ENCODE results near the gene MNX1. TPM values are rescaled to one million over a fixed set of nuclear protein-coding genes. Genes with fewer than 3 reads are reported as not detected.

Gene MNX1
- total RNA-seq, 4 donors from 2014 or later, result not detected

DNA sequence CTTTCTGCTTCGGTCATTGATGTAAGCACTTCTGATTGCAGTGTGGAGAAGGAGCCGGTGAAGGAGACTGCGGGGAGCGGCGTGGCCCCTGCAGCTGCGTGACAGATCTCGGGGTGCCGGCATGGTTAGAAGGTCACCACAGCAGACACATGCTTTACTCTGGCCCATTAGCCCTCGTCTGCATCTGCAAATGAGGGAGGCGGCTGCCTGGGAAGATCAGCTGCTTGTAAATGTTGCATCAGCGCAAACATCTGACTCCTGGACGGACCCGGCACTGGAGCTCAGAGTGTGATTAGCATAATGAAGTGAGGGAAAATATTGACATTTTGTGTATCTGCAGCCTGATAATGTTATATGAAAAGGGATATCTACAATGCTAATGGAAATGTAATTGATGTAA lies 30.5 kb upstream of the MNX1 start:
- H3K27me3 ChIP-seq, result peaks cover 0 to 74% (median 3%) of the 10 kb centered on the region in 4 donors
- intact Hi-C loops (cut with DNase I), result no loop called here
- DNase-seq (ENCODE audit: extremely low spot score), result no peak
- H3K36me3 ChIP-seq, result no peaks in the 10 kb centered on the region
- 65% methylated on average over 12 of the region's 13 CpGs for WGBS
- H3K4me3 ChIP-seq, result no peak overlapping the region
- H3K4me1 ChIP-seq, result peaks cover 0 to 11% (median 6%) of the 10 kb centered on the region in 4 donors
- H3K9me3 ChIP-seq, result peaks cover 0 to 7% (median 2%) of the 10 kb centered on the region in 4 donors
- H3K27ac ChIP-seq (replicated peaks in 1 of 4), result no peak overlapping the region
- TF ChIP-seq POLR2AphosphoS5 (IDR thresholded peaks at IDR 0.05), result no peak
- no peak for TF ChIP-seq EP300 (IDR thresholded peaks at IDR 0.05)
- TF ChIP-seq POLR2A (IDR thresholded peaks at IDR 0.05; ENCODE audit: low read depth), result no peak
- TF ChIP-seq, protein P1, sequence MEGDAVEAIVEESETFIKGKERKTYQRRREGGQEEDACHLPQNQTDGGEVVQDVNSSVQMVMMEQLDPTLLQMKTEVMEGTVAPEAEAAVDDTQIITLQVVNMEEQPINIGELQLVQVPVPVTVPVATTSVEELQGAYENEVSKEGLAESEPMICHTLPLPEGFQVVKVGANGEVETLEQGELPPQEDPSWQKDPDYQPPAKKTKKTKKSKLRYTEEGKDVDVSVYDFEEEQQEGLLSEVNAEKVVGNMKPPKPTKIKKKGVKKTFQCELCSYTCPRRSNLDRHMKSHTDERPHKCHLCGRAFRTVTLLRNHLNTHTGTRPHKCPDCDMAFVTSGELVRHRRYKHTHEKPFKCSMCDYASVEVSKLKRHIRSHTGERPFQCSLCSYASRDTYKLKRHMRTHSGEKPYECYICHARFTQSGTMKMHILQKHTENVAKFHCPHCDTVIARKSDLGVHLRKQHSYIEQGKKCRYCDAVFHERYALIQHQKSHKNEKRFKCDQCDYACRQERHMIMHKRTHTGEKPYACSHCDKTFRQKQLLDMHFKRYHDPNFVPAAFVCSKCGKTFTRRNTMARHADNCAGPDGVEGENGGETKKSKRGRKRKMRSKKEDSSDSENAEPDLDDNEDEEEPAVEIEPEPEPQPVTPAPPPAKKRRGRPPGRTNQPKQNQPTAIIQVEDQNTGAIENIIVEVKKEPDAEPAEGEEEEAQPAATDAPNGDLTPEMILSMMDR (IDR thresholded peaks at IDR 0.05), result no peak

DNA sequence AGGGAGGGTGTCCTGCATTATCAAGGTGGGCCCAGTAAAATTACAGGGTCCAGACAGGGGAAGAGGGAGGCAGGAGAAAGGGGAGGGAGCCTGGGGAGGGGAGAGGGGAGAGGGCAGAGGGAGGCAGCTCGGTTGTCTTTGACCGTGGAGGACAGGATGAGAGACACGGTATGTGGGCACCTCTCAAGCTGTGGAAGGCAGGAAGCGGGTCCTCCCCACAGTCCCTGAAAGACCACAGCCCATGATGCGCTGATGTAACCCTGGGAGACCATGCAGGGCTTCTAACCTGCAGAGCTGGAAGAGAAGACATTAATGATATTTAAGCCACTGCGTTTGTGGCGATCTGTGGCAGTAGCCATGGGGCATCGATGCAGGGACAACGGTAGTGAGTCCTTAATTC lies 27.2 kb upstream of the MNX1 start:
- 78% methylated on average over 7 of the region's 9 CpGs for WGBS
- TF ChIP-seq POLR2AphosphoS5 (IDR thresholded peaks at IDR 0.05) (no peak), POLR2A (IDR thresholded peaks at IDR 0.05; ENCODE audit: low read depth) (no peak), EP300 (IDR thresholded peaks at IDR 0.05) (no peak)
- TF ChIP-seq, protein P1 (IDR thresholded peaks at IDR 0.05), result no peak

DNA sequence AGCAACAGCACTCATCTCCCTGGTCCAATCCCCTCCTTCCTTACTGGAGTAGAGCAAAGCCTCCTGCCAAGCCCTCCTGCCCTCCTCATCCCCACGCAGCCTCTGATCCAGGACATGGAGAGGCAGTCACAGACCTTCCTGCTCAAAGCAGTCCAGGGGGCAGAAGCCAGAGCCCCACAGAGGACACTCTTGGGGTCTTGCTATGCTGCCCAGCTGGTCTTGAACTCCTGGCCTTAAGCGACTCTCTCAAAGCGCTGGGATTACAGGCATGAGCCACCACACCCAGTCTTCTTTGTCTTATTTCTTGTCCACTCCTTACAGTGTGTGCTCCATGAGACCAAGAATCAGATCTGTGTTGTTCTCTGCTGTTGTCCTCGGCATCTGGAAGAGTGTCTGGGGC lies 26.6 kb upstream of the MNX1 start:
- WGBS, result 87% methylated on average over 4 of the region's 4 CpGs
- TF ChIP-seq POLR2A (IDR thresholded peaks at IDR 0.05; ENCODE audit: low read depth), result no peak
- TF ChIP-seq, protein P1 (IDR thresholded peaks at IDR 0.05), result no peak
- no peak for TF ChIP-seq EP300 (IDR thresholded peaks at IDR 0.05)
- no peak for TF ChIP-seq POLR2AphosphoS5 (IDR thresholded peaks at IDR 0.05)
- Histone ChIP-seq H3K9me3 (peaks cover 0 to 8% (median 4%) of the 10 kb centered on the region in 4 donors), H3K4me3 (no peak overlapping the region), H3K27ac (replicated peaks in 1 of 4) (no peak overlapping the region), H3K27me3 (peaks cover 0 to 77% (median 3%) of the 10 kb centered on the region in 4 donors), H3K36me3 (no peaks in the 10 kb centered on the region), H3K4me1 (no peaks in the 10 kb centered on the region)
- no peak for DNase-seq (ENCODE audit: extremely low spot score)
- intact Hi-C loops (cut with DNase I), result no loop called here

More for the DNA sequence above, 27.2 kb upstream of the MNX1 start:
- Histone ChIP-seq H3K4me3 (no peak overlapping the region), H3K36me3 (no peaks in the 10 kb centered on the region), H3K27me3 (peaks cover 0 to 74% (median 3%) of the 10 kb centered on the region in 4 donors), H3K9me3 (peaks cover 0 to 8% (median 4%) of the 10 kb centered on the region in 4 donors), H3K27ac (replicated peaks in 1 of 4) (no peak overlapping the region), H3K4me1 (no peaks in the 10 kb centered on the region)
- no peak for DNase-seq (ENCODE audit: extremely low spot score)
- intact Hi-C loops (cut with DNase I), result no loop called here

DNA sequence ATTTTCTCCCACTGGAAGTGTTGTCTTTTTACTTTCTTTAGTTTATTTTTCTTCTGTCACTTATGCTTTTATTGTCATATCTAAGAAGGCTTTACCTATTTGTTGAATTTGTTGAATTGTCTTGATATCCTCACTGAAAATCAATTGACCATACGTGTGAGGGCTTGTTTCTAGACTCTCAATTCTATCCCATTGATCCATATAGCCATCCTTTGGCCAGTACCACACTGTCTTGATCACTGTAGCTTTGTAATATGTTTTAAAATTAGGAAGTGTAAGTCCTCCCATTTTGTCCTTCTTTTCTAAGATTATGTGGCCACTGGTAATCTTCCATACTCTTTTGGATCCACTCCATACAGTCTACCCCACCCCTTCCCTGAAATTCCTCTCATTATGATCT lies 25.5 kb upstream of the MNX1 start:
- WGBS, result 45% methylated on average over 1 of the region's 1 CpG
- H3K36me3 ChIP-seq, result no peaks in the 10 kb centered on the region
- no peaks in the 10 kb centered on the region for H3K4me1 ChIP-seq
- intact Hi-C loops (cut with DNase I), result no loop called here
- TF ChIP-seq, protein P1 (IDR thresholded peaks at IDR 0.05), result no peak
- no peak for TF ChIP-seq POLR2AphosphoS5 (IDR thresholded peaks at IDR 0.05)
- TF ChIP-seq EP300 (IDR thresholded peaks at IDR 0.05), result no peak
- TF ChIP-seq POLR2A (IDR thresholded peaks at IDR 0.05; ENCODE audit: low read depth), result no peak
- no peak overlapping the region for H3K4me3 ChIP-seq
- no peak overlapping the region for H3K27ac ChIP-seq (replicated peaks in 1 of 4)
- H3K9me3 ChIP-seq, result peaks cover 0 to 8% (median 4%) of the 10 kb centered on the region in 4 donors
- H3K27me3 ChIP-seq, result peaks cover 0 to 78% (median 10%) of the 10 kb centered on the region in 4 donors
- DNase-seq (ENCODE audit: extremely low spot score), result no peak

DNA sequence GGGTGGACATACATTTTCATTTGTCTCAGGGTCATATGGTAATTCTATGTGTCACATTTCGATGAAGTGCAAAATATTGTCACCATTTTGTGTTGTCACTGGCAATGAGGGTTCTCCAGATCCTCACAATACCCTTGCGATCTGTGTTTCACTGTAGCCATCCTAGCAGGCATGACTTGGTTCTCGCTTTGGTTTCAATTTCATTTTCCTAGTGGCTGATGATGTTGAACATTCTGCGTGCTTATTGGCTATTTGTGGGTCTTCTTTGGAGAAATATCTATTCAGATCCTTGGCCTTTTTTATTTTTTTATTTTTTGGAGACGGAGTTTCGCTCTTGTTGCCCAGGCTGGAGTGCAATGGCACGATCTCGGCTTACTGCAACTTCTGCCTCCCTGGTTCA lies 24.8 kb upstream of the MNX1 start:
- peaks cover 0 to 78% (median 12%) of the 10 kb centered on the region in 4 donors for H3K27me3 ChIP-seq
- H3K4me1 ChIP-seq, result no peaks in the 10 kb centered on the region
- no peaks in the 10 kb centered on the region for H3K36me3 ChIP-seq
- DNase-seq (ENCODE audit: extremely low spot score), result no peak
- TF ChIP-seq, protein P1 (IDR thresholded peaks at IDR 0.05), result no peak
- no peak for TF ChIP-seq EP300 (IDR thresholded peaks at IDR 0.05)
- no peak for TF ChIP-seq POLR2A (IDR thresholded peaks at IDR 0.05; ENCODE audit: low read depth)
- no peak for TF ChIP-seq POLR2AphosphoS5 (IDR thresholded peaks at IDR 0.05)
- WGBS, result 98% methylated on average over 8 of the region's 8 CpGs
- no peak overlapping the region for H3K4me3 ChIP-seq
- peaks cover 0 to 8% (median 4%) of the 10 kb centered on the region in 4 donors for H3K9me3 ChIP-seq
- H3K27ac ChIP-seq (replicated peaks in 1 of 4), result no peak overlapping the region
- intact Hi-C loops (cut with DNase I), result no loop called here
